GM21825 (cell line): ENCODE data around the gene PLAGL1.
"Not testable (repeated sequence)": the region's sequence is repeated elsewhere in the genome, so short reads cannot be mapped to it uniquely, and the experiment has no call there.

ENCODE experiments used
- ATAC-seq: cut with Tn5 transposase; IDR thresholded peaks from one replicate; pipeline ENCODE4 v1.9.1; 2021; ENCODE audit warnings: mild to moderate bottlenecking, moderate library complexity; ENCODE audit not compliant: unreplicated experiment

PLAGL1 gene, protein sequence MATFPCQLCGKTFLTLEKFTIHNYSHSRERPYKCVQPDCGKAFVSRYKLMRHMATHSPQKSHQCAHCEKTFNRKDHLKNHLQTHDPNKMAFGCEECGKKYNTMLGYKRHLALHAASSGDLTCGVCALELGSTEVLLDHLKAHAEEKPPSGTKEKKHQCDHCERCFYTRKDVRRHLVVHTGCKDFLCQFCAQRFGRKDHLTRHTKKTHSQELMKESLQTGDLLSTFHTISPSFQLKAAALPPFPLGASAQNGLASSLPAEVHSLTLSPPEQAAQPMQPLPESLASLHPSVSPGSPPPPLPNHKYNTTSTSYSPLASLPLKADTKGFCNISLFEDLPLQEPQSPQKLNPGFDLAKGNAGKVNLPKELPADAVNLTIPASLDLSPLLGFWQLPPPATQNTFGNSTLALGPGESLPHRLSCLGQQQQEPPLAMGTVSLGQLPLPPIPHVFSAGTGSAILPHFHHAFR

DNA sequence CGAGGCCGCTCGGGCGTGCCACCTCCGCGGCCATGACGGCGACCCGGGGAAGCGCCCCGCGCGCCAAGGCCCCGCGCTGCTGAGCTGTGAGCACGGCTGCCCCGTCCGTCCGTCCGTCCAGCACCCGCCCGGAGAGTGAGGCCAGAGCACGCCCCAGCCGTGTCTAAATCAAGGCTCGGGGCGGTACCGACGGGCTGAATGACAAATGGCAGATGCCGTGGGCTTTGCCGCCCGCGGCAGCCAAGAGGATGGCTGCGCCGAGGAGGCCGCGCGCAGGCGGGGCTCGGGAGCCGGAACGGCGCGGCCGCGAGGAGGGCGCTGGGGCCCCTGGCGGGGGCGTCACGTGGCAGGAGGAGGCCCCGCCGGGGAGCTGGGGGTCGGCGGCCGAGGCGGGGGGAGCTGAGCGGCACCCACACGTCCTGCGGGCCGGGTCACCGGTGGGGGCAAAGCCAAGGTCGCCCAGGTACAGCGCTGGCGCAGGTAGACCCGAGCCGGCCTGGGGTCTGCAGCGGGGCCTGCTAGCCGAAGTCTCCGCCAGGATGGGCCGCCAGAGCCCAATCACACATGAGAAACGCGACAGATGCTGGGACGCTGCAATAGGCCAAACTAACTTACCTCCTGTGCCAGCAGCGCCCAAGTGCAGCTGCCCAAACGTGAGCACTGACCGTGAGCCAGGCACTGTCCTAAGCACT lies at the start of gene PLAGL1:
Gene PLAGL1, minus strand, starts transcription at position 140 of the 692 bp plus-strand sequence. CDS start 60,123 bp downstream, outside the sequence.
- peak; percentile 68 for ATAC-seq

DNA sequence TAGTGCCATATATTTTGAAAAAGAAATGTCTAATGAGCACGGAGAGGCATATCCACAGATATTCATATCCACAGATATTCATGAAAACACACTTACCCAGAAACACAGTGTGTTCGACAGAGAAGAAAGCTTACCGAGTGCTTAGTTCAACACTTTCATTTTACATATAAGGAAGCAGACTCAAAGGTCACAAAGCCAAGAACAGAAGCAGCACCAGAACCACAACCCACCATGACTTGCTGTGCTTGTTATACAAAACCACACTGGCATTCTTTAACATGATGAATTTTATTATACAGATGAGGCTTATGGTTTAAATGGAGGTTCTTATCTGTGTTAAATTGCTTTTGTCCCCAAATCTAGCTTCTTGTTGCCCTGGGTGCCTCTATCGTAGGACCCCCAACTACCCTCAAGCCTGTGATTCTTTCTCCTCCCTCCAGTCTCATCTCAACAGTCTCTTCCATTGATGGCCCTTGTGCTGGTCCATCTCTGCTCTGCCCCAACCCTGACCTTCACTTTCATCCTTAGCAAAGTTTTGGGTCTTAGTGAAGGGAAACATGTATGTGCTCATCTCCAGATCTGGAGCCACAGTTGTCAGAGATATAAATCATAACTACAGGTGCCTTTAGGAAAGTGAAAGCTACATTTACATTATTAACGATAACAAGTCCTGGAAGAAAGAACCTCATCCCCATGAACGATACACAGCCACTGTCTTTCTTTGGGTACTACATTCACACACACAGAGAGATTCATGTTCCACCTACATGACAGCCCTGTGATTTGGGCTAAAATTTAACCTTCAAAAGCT lies 47.3 kb upstream of the PLAGL1 start:
- peak; percentile 83 for ATAC-seq

DNA sequence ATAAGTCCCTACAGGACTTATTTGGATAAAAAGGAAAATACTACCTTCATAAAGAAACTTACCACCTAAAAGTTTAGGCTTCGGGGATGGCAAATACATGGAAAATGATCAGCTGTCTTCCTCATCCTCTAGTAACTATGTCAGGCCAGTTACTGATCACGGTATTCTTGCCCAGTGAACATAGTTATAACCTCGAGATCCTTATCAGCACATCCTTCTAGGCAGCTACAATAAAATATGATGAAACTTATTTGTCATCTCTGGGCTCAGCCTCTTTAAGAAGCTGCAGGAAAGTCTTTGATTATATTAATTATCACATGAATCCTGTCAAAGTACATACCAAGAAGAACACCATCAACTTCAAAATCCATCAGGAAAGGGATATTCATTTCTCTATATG lies 45.5 kb upstream of the PLAGL1 start:
- ATAC-seq, result no peak

DNA sequence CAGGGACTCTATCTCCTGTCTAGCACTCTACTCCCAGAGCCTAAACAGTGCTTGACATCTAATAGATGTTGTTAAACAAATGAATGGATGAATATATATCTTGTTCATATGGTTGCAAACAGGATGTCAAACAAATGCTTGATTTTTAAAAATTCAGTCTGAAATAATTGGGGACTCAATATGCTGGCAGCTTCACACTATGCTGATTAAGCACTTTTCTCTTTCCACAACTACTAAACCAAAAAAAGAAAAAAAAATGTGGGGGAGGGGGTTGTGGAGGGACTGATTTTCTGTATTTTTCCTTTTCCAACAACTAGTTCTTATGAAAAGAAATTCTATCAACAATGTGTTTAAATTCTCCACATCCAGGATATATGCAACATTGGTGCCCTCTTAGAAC lies 44.4 kb upstream of the PLAGL1 start:
- ATAC-seq, result no peak

DNA sequence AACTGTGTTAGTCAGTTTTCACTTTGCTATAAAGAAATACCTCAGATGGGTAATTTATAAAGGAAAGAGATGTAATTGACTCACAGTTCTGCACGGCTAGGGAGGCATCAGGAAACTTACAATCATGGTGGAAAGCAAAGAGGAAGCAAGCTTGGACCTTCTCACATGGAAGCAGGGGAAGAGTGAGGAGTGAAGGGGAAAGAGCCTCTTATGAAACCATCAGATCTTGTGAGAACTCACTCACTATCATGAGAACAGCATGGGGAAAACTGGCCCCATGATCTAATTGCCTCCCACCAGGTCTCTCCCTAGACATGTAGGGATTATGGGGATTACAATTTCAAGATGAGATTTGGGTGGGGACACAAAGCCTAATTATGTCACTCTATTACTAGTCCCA lies 41.3 kb upstream of the PLAGL1 start:
- ATAC-seq, result no peak

DNA sequence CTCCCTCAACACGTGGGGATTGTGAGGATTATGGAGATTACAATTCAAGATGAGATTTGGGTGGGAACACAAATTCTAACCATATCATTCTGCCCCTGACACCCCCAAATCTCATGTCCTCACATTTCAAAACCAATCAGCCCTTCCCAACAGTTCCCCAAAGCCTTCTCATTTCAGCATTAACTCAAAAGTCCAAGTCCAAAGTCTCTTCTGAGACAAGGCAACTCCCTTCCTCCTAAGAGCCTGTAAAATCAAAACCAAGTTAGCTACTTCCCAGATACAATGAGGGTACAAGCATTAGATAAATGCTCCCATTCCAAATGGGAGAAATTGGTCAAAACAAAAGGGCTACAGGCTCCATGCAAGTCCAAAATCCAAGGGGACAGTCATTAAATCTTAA lies 39.6 kb upstream of the PLAGL1 start:
- ATAC-seq, result no peak

DNA sequence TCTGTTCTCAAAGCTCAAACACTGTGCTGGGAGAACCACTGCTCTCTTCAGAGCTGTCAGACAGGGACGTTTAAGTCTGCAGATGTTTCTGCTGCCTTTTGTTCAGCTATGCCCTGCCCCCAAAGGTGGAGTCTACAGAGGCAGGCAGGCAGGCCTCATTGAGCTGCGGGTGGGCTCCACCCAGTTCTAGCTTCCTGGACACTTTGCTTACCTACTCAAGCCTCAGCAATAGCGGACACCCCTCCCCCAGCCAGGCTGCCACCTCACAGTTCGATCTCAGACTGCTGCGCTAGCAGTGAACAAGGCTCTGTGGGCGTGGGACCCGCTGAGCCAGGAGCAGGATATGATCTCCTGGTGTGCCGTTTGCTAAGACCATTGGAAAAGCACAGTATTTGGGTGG lies 38.6 kb upstream of the PLAGL1 start:
- ATAC-seq, result not testable (repeated sequence)

DNA sequence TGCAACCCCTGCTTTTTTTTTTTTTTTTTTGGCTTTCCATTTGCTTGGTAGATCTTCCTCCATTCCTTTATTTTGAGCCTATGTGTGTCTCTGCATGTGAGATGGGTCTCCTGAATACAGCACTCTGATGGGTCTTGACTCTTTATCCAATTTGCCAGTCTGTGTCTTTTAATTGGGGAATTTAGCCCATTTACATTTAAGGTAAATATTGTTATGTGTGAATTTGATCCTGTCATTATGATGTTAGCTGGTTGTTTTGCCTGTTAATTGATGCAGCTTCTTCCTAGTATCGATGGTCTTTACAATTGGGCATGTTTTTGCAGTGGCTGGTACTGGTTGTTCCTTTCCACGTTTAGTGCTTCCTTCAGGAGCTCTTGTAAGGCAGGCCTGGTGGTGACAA lies 36.9 kb upstream of the PLAGL1 start:
- not testable (repeated sequence) for ATAC-seq

DNA sequence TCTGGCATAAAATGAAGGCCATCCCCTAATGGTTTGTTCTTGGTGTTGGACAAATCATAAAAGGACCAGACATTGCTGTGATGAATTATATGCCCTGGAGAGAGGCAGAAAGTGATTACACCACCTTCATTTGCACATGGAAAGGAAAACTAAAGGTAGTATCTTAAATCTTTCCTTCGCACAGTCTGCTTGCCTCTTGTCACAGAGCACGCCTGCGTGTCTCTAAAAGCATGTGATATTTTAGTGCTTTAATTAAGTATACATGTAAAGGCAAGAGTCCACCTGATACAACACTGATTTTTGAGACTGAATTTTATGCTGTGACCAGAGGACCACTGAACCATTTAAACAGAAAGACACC lies 28.8 kb upstream of the PLAGL1 start:
- peak; percentile 8 for ATAC-seq

DNA sequence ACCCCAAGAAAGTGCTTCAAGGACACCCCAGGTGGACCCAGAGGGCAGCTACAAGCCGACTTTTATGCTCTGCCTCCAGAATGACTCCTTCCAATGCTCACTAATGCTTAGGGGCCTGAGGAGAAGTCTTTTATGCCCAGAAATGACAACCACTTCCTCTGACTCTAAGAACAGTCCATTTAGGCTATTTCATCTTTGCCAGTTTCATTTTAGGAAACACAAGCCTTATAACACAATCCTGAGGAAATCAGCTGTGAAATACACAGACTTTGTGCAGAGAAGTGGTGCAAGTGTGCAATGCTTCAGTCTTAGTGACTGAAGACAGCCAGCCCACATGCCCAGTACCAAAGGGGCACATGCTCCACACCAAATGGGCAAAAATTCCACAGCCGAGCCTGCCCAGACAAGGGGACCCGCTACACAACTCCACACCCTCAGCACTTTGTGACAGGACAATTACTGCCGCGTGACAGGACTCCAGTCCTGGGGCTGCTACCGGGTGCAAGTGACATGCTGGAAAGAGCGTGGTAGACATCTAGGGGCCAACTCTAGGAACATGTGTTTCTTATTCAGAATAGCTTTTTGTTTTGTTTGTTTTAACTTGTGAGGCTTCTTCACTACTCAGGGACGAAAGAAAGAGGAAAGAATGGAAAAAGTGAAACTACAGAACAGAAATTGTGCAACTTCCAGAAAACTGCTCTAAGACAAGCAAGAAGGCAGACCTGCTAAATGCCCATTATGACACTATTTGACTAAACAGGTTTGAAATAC lies 28.2 kb upstream of the PLAGL1 start:
- peak; percentile 89 for ATAC-seq

DNA sequence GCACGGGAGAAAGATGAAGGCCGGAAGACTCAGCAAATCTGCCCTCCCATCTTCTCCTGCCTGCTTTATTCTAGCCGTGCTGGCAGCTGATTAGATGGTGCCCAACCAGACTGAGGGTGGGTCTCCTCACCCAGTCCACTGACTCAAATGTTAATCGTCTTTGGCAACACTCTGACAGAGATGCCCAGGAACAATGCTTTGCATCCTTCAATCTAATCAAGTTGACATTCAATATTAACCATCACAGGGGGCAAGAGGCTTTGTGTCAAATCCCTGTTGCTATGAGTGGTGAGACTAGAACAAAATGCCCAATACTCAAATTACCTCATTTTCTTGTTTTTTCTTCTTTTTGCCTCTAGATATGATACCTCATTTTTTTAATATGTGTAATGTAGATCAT lies 27.4 kb upstream of the PLAGL1 start:
- no peak for ATAC-seq

DNA sequence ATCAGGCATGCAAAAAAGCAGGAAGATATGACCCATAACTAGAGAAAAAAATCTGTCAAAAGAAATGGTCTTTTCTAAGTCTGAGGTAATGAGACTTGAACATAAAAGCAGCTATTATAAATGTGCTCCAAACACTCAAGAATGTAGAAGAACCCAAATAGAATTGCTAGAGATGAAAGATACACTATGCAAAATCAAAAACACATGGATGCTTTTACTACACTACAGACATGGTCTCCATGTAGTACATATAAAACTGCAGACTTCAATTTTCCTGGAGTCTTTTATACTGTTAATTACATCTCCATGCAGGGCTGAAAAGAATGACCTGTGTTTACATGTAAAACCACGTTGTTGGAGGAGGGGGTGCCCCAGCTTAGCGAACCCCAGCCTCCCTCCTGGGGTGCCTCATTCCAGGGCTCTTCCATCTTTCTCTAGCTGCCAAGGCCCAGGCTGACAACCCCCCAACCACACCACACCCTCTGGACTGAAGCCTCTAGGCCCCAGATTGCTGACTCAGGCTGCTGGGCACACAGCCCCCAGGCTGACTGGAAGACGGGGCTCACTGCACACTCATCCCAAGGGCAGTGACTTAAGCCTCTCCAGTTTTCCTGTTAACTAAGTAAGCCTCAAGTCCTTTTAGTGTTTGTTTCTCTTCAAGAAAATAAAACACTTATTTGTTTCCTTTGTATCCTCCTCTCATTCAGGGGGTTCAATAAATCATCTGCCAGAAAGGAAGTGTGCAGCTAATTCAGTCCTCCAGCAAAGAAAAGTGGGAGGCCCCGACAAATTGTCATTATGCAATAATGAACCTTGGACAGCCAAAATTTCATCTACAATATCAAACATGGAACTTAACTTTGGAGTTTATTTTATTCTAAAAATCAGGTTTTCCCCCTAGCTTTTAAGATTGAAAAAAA lies 26.0 kb upstream of the PLAGL1 start:
- ATAC-seq, result no peak

DNA sequence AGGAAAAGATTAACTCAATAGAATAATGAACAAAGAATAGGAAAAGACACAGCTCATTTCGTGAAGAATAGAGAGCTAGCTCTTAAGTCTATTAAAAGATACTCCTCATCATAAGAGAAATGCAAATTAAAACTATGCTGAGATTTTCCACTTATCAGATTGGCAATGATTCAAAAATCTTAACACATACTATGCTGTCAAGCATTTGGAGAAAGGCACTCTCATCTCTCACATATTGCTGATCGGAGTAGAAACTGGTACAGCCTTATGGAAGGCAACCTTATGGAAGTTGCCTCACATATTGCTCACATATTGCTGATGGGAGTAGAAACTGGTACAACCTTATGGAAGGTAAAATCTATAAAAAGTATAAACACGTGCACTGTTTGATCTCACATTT lies 21.4 kb upstream of the PLAGL1 start:
- no peak for ATAC-seq

DNA sequence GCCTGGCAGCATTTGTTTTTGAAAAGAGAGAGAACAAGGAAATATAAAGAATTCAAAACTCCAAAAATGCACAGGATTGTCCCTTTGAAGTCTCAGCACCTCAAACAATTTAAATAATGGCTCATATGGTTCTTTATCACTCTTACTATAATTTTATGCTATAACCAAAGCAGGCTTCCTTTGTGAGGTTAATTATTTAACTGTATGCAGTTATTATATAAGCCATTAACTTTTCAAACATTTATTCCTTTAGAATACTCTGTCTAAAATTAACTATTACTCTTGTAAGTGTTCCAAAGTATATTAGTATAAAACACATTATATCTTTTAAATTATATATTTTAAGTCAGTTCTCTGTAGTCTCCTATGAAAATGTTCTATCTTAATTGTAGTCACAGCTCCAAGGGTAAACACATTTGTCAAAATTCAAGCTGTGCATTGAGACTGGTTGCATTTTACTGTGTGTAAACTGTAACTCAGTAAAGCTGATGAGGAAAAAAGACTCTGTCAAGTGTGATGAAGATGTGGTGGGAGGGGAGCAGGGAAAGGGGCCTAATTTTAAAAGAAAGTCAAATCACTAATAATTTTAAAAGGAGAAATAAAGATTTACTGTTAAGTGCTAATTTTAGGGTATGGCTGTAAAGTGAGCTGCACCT lies 20.0 kb upstream of the PLAGL1 start:
- no peak for ATAC-seq

DNA sequence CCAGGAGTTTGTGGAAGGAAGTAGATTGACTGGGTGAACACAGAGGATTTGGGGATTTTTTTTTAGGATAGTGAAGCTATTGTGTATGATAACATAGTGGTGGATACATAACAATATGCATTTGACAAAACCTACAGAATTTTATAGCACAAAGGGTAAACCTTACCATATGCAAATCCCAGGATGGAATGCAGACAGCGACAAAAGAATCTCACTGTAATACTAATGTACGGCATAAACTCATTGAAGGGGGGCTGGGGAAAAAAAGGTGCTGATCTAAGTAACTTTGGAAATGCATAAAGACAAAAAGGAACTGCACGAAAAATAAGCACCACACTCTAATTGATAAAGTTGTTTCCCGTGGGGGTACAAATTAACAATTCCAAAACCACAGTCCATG lies 15.2 kb upstream of the PLAGL1 start:
- no peak for ATAC-seq

DNA sequence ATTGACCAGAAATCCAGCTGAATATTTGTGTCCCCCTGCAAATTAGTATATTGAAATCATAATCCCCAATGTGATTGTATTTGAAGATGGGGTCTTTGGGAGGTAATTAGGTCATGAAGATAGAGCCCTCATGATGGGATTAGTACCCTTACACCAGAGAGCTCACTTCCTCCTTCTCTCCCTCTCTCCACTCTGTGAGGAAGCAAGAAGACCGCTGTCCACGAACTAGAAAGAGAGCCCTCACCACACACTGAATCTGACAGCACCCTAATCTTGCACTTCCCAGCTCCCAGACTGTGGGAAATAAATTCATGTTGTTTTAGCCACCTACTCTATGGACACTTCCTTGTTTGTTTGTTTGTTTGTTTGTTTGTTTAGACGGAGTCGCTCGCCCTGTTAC lies 11.9 kb upstream of the PLAGL1 start:
- ATAC-seq, result no peak

DNA sequence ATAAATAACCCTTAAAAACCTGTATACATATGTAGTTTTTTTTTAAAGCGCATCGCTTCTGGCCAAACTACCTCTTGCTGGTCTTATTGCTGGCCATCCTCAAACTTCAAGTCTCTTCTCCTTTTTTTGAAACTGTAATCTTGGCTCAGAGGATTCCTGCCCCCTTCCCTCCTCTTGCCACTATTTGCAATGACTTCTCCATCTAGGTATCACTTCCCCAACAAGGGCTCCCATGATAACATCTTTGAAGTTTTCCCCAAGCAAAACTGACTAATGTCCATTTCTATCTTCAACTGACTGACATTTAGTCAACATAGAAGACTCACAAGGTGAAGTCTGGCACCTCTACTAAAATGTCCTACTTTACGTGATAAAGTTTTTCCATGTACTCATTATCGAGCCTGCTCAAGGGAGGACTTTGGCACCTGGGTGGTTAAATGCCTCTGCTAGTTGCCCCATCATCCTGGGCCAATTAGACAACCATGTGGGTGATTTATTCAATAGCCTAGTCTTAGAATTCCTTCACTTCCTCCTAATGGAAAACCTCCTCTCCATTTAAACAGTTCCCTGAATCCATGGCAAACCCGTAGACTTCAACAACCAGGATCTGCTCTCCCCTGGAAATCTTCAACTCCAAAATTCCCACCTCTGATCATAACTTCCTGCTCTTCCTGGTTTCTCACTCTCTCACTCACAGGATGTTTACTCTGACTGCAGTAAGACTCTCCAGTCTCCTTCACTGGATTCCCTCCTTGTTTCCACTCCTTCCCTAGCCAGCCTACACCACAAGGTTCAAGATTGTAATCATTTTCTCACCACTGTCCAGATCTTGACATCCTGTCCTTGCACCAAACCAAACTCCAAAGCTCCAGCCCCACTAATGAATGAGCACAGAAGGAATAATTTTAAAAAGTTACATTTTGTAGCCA lies 9.4 kb upstream of the PLAGL1 start:
- no peak for ATAC-seq

DNA sequence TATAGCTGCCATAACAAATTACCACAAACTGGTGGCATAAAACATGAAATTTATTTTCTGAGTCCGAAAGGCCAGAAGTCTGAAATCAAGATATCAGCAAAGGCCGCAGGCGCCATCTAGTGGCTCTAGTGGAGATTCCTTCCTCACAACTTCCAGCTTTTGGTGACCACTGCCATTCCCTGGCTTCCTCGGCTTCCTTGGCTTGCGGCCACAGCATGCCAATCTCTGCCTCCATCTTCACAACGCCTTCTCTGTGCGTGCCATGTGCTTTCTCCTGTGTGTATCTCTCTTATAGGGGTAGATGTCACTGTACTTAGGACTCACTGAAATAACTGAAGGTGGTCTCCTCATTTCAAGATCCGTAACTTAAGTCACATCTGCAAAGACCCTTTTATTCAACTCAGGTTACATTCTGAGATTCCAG lies 5.4 kb upstream of the PLAGL1 start:
- ATAC-seq, result no peak
